Loucy (cell line): ENCODE results near the gene MS4A14.

Experiments used
- CTCF ChIP-seq: fragments of 200-600 bp; sonication (generic); conservative IDR thresholded peaks from 2 replicates; pipeline ENCODE4 v1.5.1; 2014; ENCODE audit warnings: mild to moderate bottlenecking, antibody characterized with exemption, low read length
- EZH2phosphoT487 ChIP-seq: fragments of 200-600 bp; IDR thresholded peaks from 2 replicates; pipeline ENCODE4 v1.6.1; 2018; ENCODE audit warnings: antibody characterized with exemption, mild to moderate bottlenecking, moderate library complexity, borderline replicate concordance

- TF ChIP-seq CTCF (peak; percentile 84), EZH2phosphoT487 (no peak)
These were observed 32.5 kb upstream of the MS4A14 start for GRCh38 chr11:60363542-60364470.
